ENCODE data around the gene DGUOK.
"Not testable (repeated sequence)": the region's sequence is repeated elsewhere in the genome, so short reads cannot be mapped to it uniquely, and the experiment has no call there.

Gene DGUOK

GRCh38 chr2:73921581-73921980, 5.1 kb upstream of the DGUOK start:
- no peak for DNase-seq

GRCh38 chr2:73922681-73923080, 4.0 kb upstream of the DGUOK start:
- DNase-seq, result no peak

DNA sequence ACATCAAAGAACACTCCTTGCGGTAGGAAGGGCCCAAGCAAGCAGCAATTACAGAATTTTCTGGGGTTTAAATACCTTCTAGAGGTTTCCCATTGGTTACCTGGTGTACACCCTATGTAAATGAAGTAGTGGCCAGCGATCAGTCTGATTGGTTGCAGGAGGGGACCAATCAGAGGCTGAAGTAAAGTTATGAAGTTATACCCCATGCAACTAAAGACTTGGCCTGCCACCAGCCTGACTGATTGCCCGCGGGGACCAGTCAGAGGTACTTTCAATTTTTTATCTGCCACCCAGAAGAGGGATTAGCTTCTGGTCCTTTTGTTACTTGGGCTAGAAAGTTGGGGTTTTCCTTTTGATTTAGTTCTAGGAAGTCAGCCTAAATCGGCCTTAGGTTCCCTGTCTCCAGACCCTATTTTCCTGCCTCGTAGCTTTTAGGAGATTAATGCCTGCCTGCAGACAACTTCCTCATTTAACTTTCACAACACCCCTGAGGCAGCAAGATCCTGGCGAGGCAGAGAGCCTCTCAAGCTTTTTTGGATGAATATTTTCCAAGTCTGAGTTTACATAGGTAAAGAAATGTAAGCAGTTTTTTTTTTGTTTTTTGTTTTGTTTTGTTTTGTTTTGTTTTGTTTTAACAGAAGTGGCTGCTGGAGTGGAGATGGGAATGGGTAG, 1.5 kb upstream of the DGUOK start:
- no peak for DNase-seq

- peak; percentile 23 for DNase-seq
These were observed 707 bp upstream of the DGUOK start for GRCh38 chr2:73925853-73926492.

GRCh38 chr2:73927344-73927743, 664 bp downstream of the DGUOK start:
- no peak for DNase-seq

DNA sequence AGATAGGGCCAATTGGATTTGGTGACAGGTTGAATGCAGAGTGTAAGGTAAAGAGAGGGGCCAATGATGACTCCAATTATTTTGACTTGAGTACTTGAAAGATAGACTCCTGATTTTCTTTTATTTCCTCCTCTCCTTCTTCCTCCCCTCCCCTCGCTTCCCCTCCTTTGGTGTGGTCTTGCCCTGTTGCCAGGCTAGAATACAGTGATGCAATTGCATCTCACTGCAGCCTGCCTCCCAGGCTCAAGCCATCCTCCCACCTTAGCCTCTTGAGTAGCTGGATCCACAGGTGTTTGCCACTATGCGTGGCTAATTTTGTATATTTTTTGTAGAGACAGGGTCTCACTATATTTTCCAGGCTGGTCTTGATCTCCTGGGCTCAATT, 2.3 kb downstream of the DGUOK start:
- DNase-seq, result no peak

DNA sequence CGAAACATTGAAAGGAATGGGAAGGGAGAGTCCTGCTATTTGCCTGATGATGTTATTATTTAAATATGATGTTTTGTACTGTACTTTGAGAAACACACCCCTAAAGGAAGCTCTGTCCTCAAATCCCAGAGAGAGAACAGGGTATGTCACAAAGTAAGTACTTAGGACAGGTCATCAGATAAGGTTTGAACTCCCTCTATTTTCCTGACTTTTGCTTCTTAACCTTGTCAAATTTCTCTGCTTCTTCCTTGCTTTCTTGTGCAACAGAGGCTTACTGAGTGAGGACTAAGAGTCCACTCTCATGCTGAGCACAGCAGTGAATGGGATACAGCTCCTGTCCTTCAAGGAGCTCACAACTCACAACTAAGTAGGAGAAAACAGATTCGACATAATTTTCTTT, 3.7 kb downstream of the DGUOK start:
- DNase-seq, result no peak

DNA sequence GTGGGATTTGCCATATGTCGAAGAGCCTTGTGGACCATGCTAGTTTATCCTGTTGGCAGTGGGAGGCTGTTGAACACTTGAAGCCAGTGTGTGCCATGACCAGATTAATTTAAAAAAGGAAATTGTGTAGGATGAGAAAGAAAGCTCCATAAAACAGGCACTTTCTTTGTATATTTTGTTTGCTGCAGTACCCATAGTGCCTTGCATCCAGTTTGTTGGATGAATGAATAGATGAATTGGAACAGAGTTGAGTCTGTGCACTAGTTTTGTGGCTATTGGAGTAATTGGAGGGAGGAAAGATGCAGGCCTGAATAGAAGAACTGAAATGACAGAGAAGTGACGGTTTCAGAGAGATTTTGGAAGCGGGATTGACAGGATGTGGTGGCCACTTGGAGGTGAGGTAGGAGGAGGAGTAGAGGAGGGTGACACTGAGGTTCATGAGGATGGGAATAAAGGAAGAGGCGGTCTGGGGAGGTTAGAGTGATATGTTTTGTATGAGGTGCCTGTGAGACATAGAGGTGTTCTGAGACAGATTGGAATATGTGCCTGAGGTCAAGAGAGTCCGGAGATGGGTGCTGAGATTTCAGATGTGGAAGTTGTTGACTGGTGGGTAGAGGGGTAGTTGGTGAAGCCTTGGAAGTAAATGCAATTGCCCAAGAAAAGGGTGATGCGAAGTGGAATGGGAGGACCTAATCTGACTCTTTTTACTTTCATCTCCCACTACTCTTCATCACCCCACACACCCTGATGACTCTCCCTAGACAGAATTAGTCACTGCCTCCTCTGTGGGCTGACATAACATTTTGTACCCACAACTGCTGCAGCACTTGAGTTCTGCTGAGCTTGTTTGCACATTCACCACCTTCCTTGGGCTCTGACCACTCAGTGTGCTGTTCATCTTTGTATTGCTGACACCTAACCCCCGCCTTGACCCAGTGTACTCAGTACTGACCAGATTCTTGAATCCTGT, 5.1 kb downstream of the DGUOK start:
- DNase-seq, result no peak

DNA sequence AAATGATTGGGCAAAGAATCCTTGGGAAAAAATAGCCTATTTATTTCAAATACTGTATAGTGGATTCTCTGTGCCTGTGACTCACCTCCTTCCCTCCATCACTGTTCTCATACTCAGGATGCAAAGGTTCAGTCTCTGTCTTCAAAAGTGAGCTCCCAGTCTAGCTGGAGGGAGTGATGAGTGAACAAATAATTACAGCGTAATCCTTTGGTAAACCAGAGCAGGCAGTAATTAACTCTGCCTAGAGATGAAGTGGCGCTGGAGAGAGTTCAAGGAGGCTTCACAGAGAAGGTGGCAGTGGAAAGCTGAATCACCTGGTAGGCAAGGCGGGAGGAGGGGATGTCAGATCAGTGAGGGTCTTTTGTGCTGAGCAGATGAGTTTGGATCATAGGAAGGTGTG, 6.5 kb downstream of the DGUOK start:
- DNase-seq, result no peak

- DNase-seq, result no peak
These were observed 9.0 kb downstream of the DGUOK start for GRCh38 chr2:73935641-73936040.

GRCh38 chr2:73937103-73937885, 10.6 kb downstream of the DGUOK start:
- no peak for DNase-seq

DNA sequence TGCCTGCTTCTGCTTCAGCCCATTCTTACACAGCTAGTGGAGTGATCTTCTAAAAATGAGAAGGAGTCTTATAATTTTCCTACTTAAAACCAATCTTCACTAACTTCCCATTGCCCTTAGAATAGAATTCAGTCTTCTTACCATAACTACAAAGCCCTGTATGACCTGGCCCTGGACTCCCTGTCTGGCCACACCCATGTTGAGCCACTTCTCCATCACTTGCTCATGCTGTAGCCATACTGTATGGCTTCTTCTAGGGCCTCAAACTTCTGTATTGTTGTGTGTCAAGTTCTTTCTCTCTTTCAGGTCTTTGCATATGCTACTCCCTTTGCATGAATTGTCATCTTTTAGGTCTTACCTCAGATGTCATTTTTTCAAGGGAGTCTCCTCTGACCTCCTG, 11.2 kb downstream of the DGUOK start:
- no peak for DNase-seq

- no peak for DNase-seq
These were observed 12.2 kb downstream of the DGUOK start for GRCh38 chr2:73938718-73939352.

DNA sequence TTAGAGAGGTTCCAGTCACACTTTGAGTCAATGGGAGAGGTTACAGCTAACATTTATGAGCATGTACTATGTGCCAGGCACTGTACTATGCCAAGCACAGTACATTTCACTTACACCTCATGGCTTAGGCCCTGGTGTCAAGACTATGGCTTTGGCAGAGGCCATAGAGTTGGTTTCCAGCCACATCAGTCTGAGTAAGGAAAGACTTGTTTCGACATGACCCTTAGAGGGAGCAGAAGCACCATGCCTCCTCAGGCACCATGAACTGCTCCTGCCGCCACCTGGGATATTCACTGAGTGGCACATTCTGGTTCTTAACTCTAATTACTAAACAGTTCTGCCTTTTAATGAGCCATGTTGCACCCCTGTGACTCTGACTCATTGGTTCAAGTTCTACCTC, 12.7 kb downstream of the DGUOK start:
- no peak for DNase-seq

- not testable (repeated sequence) for DNase-seq
These were observed 13.4 kb downstream of the DGUOK start for GRCh38 chr2:73940066-73940465.

DNA sequence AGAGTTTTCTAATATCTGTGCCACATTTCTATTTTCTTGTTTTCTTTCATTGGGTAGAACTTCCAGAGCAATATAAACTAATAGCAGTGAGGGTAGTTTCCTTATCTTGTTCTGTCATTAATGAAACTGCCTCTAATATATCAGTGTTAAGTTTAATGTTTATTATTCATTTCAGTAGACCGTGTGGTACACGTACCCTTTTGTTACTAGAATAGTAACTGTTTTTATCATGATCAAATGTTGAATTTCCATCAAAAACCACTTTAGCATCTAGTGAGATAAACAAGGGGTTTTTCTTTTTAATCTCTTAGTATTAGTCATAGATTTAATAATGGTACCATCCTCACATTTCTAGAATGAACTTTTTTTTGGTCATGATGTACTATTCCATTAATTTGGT, 16.0 kb downstream of the DGUOK start:
- DNase-seq, result no peak

- no peak for DNase-seq
These were observed 18.0 kb downstream of the DGUOK start for GRCh38 chr2:73944714-73945113.

- DNase-seq, result no peak
These were observed 19.5 kb downstream of the DGUOK start for GRCh38 chr2:73946215-73946614.

DNA sequence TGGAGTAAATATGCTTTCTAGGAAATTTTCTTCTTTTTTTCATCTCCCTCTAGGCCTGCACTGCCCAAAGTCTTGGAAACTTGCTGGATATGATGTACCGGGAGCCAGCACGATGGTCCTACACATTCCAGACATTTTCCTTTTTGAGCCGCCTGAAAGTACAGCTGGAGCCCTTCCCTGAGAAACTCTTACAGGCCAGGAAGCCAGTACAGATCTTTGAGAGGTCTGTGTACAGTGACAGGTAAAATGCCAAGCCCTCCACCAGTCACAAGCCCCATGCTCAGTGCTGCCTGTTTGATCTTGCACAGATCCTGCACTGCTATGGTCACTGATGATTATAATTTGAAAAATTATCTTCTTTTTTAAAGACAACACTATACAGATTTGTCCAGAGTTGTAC, 20.0 kb downstream of the DGUOK start:
- DNase-seq, result no peak

- no peak for DNase-seq
These were observed 20.8 kb downstream of the DGUOK start for GRCh38 chr2:73947412-73948018.

DNA sequence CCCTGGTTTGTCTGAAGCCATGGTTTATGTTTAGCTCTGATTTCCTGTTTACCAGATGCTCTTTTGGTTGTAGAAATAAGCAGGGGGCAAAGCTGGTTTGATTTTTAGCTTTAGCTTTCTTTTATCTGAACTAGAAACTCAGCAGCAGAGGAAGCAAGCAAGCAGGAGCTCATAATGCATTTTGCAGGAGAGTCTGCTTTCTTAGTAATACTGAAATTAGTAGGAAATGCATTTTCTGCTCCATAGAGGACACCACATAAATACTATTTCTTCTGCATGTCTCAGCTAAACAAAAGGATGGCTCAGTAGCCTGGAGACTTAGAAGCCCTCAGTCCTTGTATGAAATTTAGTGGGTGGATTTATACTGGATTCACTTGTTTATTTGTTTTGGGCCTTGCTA, 23.1 kb downstream of the DGUOK start:
- no peak for DNase-seq
